NCI-H1694 (cell line): ENCODE results near the gene METAP2.

ENCODE experiments used
- DNase-seq: peaks from one replicate; lab custom pipeline; 2025; lab: John Stamatoyannopoulos, UW

Gene METAP2

GRCh38 chr12:95549392-95550084 lies 75.6 kb downstream of the METAP2 start:
- no peak for DNase-seq

GRCh38 chr12:95551305-95551704 lies 77.4 kb downstream of the METAP2 start, which contains the start of gene USP44:
Gene USP44, minus strand, starts transcription at chr12:95551476. Its CDS starts 17,220 bp downstream, at chr12:95534256.
- no peak for DNase-seq

- DNase-seq, result no peak
Observed at GRCh38 chr12:95551913-95552516, 78.1 kb downstream of the METAP2 start.

- DNase-seq, result no peak
Observed at GRCh38 chr12:95553197-95553943, 79.4 kb downstream of the METAP2 start.

GRCh38 chr12:95554532-95555071 lies 80.7 kb downstream of the METAP2 start:
- no peak for DNase-seq

GRCh38 chr12:95557625-95558024 lies 83.7 kb downstream of the METAP2 start:
- DNase-seq, result no peak
